HepG2 (cell line): Measurements from ENCODE around the gene CCDC85C. TPM values are rescaled to one million over a fixed set of nuclear protein-coding genes. Genes with fewer than 3 reads are reported as not detected.

Experiments used
- ATAC-seq: fragments of 200-7000 bp; cut with Tn5 transposase; 3 replicates; pipeline ENCODE4 v1.9.1; 2020; ENCODE audit warnings: mild to moderate bottlenecking, moderate library complexity
- BruUV-seq: library from RNA; stranded (reverse); fragments of 400-500 nt; replicated peaks from 2 replicates; lab custom pipeline; 2021; lab: Mats Ljungman, UMichigan
- CTCF ChIA-PET: fragments of 300-600 bp; formaldehyde crosslinking; extraction: SDS; loops from one replicate; lab custom pipeline; 2021; ENCODE audit warnings: low total read pairs, inconsistent platforms, low intra/inter-chr PET ratio; lab: Yijun Ruan, JAX
- POLR2A ChIA-PET: fragments of 350-600 bp; sonication (Branson Sonifier 250); formaldehyde crosslinking; loops from one replicate; lab custom pipeline; 2020; ENCODE audit warnings: antibody characterized with exemption, inconsistent platforms; lab: Yijun Ruan, JAX
- DNase-seq: peaks from one replicate; pipeline ENCODE4 v3.0.0-alpha.2; 2015; ENCODE audit warnings: low spot score
- FAIRE-seq: peaks from 3 replicates; lab custom pipeline; 2011; peaks lifted over from hg19 to GRCh38; lab: Jason Lieb, UNC
- H2AFZ ChIP-seq: one replicate; pipeline ENCODE4 v1.6.1; 2011; ENCODE audit warnings: low read length, inconsistent platforms
- H3K27ac ChIP-seq: fragments of 300-600 bp; 3 replicates; pipeline ENCODE4 v1.8.0; 2011; ENCODE audit warnings: mixed run types, mild to moderate bottlenecking, mixed read lengths, low read length, inconsistent platforms; ENCODE audit not compliant: insufficient read depth; ENCODE audit errors: extremely low read length
- H3K27me3 ChIP-seq, 2 experiments: fragments of 200-600 bp in 1 of 2; 2 replicates in 1 of 2; 3 replicates in 1 of 2; pipeline versions ENCODE4 v1.6.0 to v1.8.0; 2011; ENCODE audit warnings: low read length in 2 of 2, mild to moderate bottlenecking in 2 of 2, moderate library complexity in 2 of 2, inconsistent platforms in 1 of 2; ENCODE audit not compliant: insufficient read depth in 2 of 2, control insufficient read depth in 1 of 2
- H3K36me3 ChIP-seq, 2 experiments: fragments of 200-600 bp in 1 of 2; replicated peaks in 1 of 2; 2 replicates in 1 of 2; 3 replicates in 1 of 2; pipeline versions ENCODE4 v1.5.1 to v1.8.0; 2011; ENCODE audit warnings: low read length in 2 of 2, inconsistent platforms in 1 of 2; ENCODE audit not compliant: insufficient read depth in 2 of 2, control insufficient read depth in 1 of 2
- H3K4me1 ChIP-seq: 2 replicates; pipeline ENCODE4 v1.5.1; 2012; ENCODE audit warnings: low read length, inconsistent platforms; ENCODE audit not compliant: insufficient read depth
- H3K4me2 ChIP-seq: 2 replicates; pipeline ENCODE4 v1.6.0; 2011; ENCODE audit warnings: low read depth, low read length, inconsistent platforms
- H3K4me3 ChIP-seq, 3 experiments: fragments of 200-600 bp in 1 of 3; sonication (generic), shearing (Covaris generic) in 1 of 3; replicated peaks in 1 of 3; 2 replicates each; pipeline ENCODE4 v1.5.1; 2011 to 2016; ENCODE audit warnings: low read length in 3 of 3, inconsistent platforms in 2 of 3, low read depth in 2 of 3, mild to moderate bottlenecking in 2 of 3, control low read depth in 1 of 3, mixed read lengths in 1 of 3; ENCODE audit not compliant: insufficient read depth in 1 of 3
- H3K79me2 ChIP-seq: one replicate; pipeline ENCODE4 v1.6.1; 2011; ENCODE audit warnings: low read length, inconsistent platforms; ENCODE audit not compliant: insufficient read depth
- H3K9ac ChIP-seq: 2 replicates; pipeline ENCODE4 v1.6.0; 2011; ENCODE audit warnings: mild to moderate bottlenecking, low read depth, low read length, inconsistent platforms; ENCODE audit not compliant: insufficient read depth
- H3K9me3 ChIP-seq: 2 replicates; pipeline ENCODE4 v1.5.1; 2012; ENCODE audit warnings: mild to moderate bottlenecking, low read length
- H4K20me1 ChIP-seq: 2 replicates; pipeline ENCODE4 v1.6.0; 2011; ENCODE audit warnings: inconsistent platforms, mild to moderate bottlenecking, low read length, moderate library complexity; ENCODE audit not compliant: insufficient read depth
- ZNF431 ChIP-seq: sonication (generic); formaldehyde crosslinking; IDR thresholded peaks from 2 replicates; pipeline ENCODE4 v1.9.0; 2022; ENCODE audit warnings: missing genetic modification reagents, low read depth, mild to moderate bottlenecking, borderline replicate concordance
- ZNF629 ChIP-seq: sonication (generic); formaldehyde crosslinking; conservative IDR thresholded peaks from 2 replicates; pipeline ENCODE4 v1.5.0; 2020; ENCODE audit warnings: missing genetic modification reagents
- ZNF768 ChIP-seq: sonication (generic); formaldehyde crosslinking; IDR thresholded peaks from 2 replicates; pipeline ENCODE4 v1.4.0; 2020; ENCODE audit warnings: missing genetic modification reagents
- WGBS: methylation state at CpG from one replicate; pipeline ENCODE4 v1.1.6; 2017; ENCODE audit warnings: low lambda C conversion rate; 5-methylcytosine and 5-hydroxymethylcytosine counted together
- in situ Hi-C: cut with HindIII; loops from 2 replicates; pipeline ENCODE4 v1.10.0; 2017; ENCODE audit warnings: low pct_unique_long_range_greater_than_20kb; ENCODE audit not compliant: extremely low pct_ligation_motif_present
- intact Hi-C: fragments of 100-400 bp; cut with micrococcal nuclease; formaldehyde crosslinking; loops from one replicate; pipeline ENCODE4 v1.10.0; 2022; ENCODE audit not compliant: unreplicated experiment
- polyA plus RNA-seq, 8 experiments: library from polyadenylated mRNA; depleted of rRNA in 3 of 8; stranded (reverse) in 7 of 8; unstranded in 1 of 8; fragments of >200 nt; fragmentation: Illumina TruSeq in 4 of 8; extraction: Trizol in 4 of 8; gene quantifications; 2 replicates each; pipeline versions ENCODE4 v1.2.1 to v1.2.3, GENCODE V29; 2011 to 2016; ENCODE audit warnings: low read depth in 4 of 8, missing spikeins in 1 of 8, mixed read lengths in 1 of 8; ENCODE audit not compliant: insufficient read depth in 1 of 8
- total RNA-seq, 5 experiments: library from RNA; depleted of rRNA; stranded (reverse); fragments of >200 nt; fragmentation: Illumina TruSeq; extraction: Trizol; gene quantifications; 2 replicates each; pipeline ENCODE4 v1.2.3, GENCODE V29; 2016; ENCODE audit warnings: low read depth in 1 of 5
- TF ChIP-seq, protein P1 (sequence below): sonication (generic); formaldehyde crosslinking; IDR thresholded peaks from 2 replicates; pipeline ENCODE4 v1.5.0; 2020; ENCODE audit warnings: mild to moderate bottlenecking, missing genetic modification reagents, borderline replicate concordance

The CCDC85C gene
- total and polyA plus RNA-seq, 2 of the 13 experiments (the other 11 are each of a cell fraction or from before 2014, with no cell fraction given): 18.8 to 43.8 TPM

DNA sequence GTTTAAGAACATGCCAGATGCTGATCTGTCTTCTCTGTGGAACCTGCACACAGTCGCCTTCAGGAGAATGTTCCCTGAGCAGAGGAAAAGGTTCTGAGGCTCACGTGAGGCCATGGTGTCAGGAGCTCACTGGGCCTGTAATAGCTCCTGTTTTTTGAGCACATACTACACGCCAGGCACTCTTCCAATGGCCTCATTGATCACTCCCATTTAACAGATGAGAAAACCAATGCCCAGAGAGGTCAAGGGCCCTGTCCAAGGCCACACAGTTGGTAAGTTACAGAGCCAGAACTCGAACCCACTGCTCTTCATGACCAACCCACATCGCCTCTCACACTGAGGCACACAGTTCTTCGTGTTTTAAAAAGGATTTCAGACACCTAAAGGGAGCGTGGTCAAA is 33.6 kb upstream of the CCDC85C start:
- no peak overlapping the region for H3K9ac ChIP-seq
- peaks cover 7 to 32% of the 10 kb centered on the region in 2 experiments; a peak in 3 of 5 replicates for H3K27me3 ChIP-seq
- H2AFZ ChIP-seq: no peak overlapping the region
- POLR2A ChIA-PET: interaction anchor here (0.7 kb wide), 1 partner anchor 102 kb away, joined by 3 read pairs; no protein-coding TSS in a partner anchor
- H3K9me3 ChIP-seq: no peaks in the 10 kb centered on the region
- ATAC-seq: no peak
- no peaks in the 10 kb centered on the region for H4K20me1 ChIP-seq
- no TSS peak for BruUV-seq
- peaks cover 16% of the 10 kb centered on the region; the same call in 1 of the 2 replicates for H3K4me1 ChIP-seq
- no peaks in the 10 kb centered on the region for H3K36me3 ChIP-seq
- no peak overlapping the region for H3K4me3 ChIP-seq
- FAIRE-seq: no peak
- DNase-seq: no peak
- WGBS: 29% methylated on average over 6 of the region's 7 CpGs
- CTCF ChIA-PET: no interaction called here
- H3K4me2 ChIP-seq: no peak overlapping the region
- in situ Hi-C loops: no loop called here
- TF ChIP-seq ZNF768 (CRISPR knock-in tag) (peak; percentile 40; the same call in 1 of the 2 replicates), ZNF629 (CRISPR knock-in tag) (peak; percentile 49), ZNF431 (no peak)
- TF ChIP-seq, protein P1, sequence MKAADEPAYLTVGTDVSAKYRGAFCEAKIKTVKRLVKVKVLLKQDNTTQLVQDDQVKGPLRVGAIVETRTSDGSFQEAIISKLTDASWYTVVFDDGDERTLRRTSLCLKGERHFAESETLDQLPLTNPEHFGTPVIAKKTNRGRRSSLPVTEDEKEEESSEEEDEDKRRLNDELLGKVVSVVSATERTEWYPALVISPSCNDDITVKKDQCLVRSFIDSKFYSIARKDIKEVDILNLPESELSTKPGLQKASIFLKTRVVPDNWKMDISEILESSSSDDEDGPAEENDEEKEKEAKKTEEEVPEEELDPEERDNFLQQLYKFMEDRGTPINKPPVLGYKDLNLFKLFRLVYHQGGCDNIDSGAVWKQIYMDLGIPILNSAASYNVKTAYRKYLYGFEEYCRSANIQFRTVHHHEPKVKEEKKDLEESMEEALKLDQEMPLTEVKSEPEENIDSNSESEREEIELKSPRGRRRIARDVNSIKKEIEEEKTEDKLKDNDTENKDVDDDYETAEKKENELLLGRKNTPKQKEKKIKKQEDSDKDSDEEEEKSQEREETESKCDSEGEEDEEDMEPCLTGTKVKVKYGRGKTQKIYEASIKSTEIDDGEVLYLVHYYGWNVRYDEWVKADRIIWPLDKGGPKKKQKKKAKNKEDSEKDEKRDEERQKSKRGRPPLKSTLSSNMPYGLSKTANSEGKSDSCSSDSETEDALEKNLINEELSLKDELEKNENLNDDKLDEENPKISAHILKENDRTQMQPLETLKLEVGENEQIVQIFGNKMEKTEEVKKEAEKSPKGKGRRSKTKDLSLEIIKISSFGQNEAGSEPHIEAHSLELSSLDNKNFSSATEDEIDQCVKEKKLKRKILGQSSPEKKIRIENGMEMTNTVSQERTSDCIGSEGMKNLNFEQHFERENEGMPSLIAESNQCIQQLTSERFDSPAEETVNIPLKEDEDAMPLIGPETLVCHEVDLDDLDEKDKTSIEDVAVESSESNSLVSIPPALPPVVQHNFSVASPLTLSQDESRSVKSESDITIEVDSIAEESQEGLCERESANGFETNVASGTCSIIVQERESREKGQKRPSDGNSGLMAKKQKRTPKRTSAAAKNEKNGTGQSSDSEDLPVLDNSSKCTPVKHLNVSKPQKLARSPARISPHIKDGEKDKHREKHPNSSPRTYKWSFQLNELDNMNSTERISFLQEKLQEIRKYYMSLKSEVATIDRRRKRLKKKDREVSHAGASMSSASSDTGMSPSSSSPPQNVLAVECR (CRISPR knock-in tag): no peak
- H3K27ac ChIP-seq: no peak overlapping the region
- intact Hi-C loops: no loop called here
- H3K79me2 ChIP-seq: no peaks in the 10 kb centered on the region
